Urothelium cell line (cell line): ENCODE data around the gene NTN4.
A peak's percentile ranks its signal among the peaks of the same experiment; 100 is the strongest.
"Not testable (repeated sequence)": the region's sequence is repeated elsewhere in the genome, so short reads cannot be mapped to it uniquely, and the experiment has no call there.

Source experiments
- DNase-seq: peaks from one replicate; pipeline ENCODE4 v3.0.0; 2011; ENCODE audit warnings: low spot score, mixed read lengths
- FAIRE-seq: peaks from 2 replicates; lab custom pipeline; 2011; peaks lifted over from hg19 to GRCh38; lab: Jason Lieb, UNC

NTN4 gene

DNA sequence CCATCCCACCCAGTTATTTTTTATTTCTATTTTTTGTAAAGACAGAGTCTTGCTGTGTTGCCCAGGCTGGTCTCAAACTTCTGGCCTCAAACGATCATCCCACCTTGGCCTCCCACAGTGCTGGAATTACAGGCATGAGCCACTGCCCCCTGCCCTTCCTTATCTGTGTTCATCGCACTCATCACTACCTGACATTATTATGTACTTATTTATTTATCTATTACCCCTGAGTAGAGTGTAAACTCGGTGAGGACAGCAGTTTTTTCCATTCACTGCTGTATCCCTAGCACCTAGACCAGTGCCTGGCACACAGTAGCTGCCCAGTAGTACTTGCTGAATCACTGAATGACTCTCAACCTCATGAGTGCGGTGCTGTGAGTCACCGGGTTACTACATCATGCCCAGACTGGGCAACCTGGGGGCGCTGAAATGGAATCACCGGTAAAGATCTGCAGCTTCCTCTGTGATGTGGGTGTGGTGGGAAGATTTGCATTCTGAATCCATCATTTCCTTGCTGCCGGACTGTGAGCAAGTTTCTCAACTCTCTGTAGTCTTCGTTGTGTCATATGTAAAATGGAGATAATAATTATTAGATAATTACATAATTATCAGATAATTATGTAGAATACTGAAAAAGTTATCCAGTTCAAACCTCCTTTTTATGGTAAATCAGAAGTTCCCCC, 157.4 kb downstream of the NTN4 start:
- FAIRE-seq, result no peak
- DNase-seq, result peak; percentile 60

DNA sequence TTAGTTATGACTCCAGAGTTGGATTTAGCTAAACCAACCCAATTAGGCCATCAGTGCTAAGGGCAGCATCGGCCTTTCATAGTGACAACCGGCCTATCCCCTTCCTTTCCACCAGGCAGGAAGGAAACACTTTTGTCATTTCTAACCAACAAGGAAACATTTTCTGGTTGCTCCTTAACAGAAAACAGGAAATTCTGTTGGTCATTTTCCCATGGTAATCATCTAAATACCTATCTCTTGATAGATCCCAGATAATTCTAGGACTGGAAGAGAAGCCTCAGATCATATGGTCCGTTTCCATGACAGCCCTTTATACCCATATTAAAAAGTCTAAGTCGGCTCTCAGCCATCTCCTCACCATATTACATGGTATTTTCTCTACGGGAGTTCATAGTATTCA, 160.1 kb downstream of the NTN4 start:
- no peak for DNase-seq
- no peak for FAIRE-seq

DNA sequence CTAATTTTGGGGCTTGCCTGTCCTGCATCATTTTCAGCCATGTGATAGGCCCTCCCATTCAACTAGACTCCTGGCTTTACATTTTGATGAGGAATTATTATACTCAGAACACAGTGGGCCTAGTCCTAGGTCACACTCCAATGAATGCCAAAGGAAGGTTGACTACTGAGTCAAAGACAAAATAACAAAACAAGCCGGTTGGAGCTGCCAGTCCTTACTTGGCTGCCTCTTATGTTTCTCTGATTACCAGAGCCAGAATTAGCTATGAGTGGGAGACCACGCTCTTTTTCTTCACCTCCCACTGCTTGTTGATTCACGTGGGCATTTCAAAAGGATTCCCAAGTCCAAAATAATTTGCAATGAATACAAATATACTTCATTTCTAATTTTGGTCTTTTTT, 161.2 kb downstream of the NTN4 start:
- no peak for FAIRE-seq
- no peak for DNase-seq

DNA sequence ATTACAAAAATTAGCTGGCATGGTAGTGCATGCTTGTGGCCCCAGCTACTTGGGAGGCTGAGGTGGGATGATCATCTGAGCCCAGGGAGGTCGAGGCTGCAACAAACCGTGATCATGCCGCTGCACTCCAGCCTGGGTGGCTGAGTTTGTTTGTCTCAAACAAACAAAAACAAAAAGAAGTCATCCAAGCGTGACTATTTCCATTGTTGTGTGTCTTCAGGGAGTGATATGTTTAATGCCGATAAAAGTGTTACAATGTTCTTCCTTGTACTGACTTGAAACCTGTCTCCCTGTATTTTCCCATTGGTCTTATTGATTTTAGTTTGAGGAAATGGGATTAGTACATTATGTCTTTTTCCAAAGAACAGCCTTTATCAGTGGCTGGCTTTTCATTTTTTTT, 163.7 kb downstream of the NTN4 start:
- DNase-seq (no peak), FAIRE-seq (no peak)

DNA sequence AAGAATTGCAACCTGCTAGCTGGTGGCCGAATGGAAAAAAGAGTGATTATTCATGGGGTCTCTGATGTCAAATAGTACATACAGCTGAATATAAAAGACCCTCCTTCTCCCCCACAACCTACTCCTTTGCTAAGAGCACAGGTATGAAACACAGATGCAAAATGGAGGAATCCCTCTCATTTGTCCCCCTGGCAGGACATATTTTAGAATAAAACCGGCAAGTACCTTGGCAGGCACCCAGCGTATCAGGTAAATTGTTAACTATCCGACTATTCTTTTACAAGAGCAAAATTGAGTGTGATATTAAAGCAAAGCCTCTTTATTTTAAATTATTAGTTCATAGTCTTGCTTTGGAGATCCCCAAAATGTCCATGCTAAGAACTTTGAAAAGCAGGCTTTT, 165.6 kb downstream of the NTN4 start:
- DNase-seq (no peak), FAIRE-seq (no peak)

DNA sequence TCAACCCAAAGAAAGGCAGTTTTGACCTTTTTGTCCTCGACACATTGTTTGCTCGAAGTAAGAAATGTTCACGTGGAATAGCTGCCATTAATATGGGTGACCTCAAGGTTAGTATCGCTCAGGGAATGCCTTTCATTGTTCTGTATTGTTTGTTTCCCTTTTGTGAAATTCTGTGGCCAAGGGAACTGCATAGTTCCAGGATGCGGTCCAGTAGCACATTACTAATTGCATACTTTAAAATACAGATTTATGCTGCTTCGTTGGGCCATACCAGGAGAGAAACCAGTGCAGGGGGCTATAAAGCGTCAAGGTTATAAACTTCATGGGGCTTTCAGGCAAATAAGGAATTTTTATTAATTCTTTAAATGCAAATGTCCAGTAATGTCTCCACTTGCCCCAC, 166.0 kb downstream of the NTN4 start:
- FAIRE-seq, result no peak

DNA sequence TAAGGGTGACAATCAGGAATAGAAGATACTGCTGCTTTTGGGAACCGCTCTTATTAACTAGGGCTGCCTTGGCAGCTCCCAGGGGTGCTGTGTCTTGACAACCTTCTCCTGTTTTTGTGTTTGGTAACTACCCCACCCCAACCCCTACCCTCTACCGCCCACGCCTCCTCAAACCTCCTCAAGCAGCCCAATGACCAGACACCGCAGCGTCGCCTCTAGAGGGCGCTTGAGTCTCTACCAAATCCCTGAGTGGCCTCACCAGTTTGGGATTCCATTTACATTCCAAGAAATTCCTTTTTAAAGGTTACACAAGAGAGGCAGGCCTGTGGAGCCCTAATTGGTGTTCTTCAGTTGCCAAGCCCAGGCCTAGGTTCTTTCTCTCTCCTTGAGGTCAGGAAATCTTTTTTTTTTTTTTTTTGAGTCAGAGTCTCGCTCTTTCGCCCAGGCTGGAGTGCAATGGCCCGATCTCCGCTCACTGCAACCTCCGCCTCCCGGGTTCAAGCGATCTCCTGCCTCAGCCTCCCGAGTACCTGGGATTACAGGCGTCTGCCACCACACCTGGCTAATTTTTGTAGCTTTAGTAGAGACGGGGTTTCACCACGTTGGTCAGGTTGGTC, 166.9 kb downstream of the NTN4 start:
- no peak for DNase-seq
- no peak for FAIRE-seq

More for the DNA sequence above, 166.0 kb downstream of the NTN4 start:
- no peak for DNase-seq

DNA sequence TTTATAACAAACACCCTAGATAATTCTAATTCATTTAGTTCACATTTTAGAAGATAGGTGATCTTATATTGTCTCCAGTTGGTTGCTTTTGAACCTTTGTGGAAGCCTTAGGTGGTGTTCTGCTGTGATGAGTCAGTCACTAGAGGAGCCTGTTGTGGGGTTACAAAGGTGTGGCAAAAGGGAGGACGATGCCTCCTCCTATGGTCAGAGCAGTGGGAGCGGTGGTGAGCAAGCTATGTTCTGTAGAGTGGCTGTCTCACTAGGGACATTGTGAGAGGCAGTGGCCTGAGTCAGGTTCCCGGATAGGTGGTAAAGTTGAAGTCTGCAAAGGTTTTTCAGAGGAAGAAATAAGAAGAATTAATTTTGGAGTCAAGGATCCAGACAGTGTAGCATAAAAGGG, 167.7 kb downstream of the NTN4 start:
- DNase-seq, result no peak
- FAIRE-seq, result no peak

DNA sequence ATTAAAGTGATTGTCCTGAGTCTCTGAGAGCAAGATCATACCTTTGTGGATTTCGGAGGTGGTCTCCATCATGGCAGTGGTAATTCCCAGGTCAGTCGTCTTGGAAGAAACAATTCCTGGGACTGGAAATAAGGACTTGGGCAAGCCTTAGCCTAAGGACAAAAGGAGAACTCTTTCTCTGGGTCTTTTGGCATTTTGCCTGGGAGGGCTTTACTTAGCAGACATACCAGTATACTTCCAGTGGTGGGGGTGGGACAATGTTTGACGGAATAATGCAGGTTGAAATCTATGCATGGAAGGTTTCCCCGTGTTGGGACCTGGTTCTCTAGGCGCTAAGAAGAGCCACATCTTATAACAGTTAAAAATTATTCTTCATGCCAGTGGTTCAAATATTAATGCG, 168.8 kb downstream of the NTN4 start:
- FAIRE-seq (no peak), DNase-seq (no peak)

DNA sequence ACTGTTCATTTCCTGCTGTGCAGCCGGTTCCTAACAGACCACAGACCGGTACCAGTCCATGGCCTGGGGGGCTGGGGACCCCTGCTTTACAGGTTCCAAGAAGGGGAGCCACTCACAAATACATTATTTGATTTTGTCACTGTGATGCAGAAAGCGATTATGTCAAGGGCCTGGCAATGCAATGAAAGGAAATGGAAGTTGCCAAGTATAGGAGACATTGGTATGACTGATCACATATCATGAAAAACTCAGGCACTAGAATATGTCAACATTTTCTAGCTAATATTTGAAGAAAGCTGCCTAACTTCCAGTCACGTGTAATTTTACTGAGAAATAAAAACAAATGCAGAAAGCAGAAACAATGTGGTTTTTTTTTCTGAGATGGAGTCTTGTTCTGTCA, 170.4 kb downstream of the NTN4 start:
- FAIRE-seq (no peak), DNase-seq (no peak)

DNA sequence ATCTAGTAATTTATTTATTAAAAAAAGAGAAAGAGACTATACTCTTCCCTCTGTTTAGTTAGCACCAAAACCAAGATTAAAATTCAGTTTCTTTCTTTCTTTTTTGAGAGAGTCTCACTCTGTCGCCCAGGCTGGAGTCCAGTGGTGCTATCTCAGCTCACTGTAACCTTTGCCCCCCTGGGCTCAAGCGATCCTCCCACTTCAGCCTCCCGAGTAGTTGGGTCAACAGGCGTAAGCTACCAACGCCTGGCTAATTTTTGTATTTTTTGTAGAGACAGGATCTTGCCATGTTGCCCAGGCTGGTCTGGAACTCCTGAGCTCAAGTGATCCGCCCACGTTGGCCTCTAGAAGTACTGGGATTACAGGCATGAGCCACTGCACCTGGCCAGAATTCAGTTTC, 174.1 kb downstream of the NTN4 start:
- not testable (repeated sequence) for DNase-seq, FAIRE-seq

DNA sequence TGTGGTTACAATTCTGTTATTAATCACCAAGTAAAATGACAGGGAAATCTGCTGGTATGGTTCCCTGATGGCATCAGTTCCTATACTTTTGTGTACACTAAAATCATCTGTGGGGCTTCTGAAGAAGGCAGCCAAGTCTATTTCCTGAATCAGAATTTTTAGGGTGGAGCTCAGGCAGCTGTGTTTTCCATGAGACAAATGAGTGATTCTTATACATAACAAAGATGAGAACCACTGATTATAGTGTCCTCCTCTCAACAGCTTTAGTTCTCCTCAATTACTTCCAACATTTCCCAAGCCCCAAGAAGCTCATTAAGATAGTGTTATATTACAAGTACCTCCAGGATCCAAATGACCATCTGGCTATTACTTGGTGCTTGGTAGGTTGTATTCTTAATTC, 174.8 kb downstream of the NTN4 start:
- DNase-seq (no peak), FAIRE-seq (no peak)

DNA sequence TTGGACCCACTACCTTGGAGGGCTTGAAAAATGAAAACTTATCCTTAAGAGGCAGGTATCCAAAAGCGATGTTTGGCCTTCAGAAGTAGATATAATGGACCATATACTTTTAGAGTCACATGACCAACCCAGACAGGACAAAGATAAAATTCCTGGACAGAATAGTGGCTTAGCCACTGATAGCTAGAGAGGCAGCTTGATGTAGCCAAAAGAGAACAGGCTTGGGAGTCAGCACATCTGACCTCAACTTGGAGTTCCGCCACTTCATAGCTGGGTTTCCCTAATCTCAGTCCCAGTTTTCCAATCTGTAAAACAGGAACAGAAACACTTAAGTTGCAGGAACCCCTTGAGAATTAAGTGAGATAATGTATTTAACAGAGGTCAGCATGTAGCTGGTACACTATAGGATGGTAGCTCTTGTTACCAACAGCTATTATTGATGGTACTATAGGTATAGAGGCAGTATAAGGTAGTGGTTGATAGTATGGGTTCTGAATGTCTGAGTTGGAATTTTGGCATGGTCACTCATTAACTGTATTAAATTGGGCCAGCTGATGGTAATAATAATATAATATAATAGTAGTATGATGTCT, 176.1 kb downstream of the NTN4 start:
- no peak for FAIRE-seq
- no peak for DNase-seq

DNA sequence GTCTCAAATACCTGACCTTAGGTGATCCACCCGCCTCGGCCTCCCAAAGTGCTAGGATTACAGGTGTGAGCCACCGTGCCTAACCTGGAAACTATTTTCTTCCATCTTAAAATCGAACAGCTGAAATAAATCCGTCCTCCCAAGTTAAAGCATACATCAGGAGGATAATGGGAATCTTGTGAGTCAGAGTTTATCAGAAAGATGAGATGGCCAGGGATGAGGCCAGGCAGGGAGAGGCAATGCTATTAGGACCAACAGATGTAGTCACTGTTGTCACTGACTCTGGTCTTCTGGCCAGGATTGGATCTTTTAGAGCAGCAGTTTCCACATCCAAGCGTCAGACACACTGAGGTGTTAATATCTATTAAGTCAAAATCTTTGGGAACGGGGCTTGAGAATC, 177.5 kb downstream of the NTN4 start:
- FAIRE-seq (no peak), DNase-seq (no peak)

DNA sequence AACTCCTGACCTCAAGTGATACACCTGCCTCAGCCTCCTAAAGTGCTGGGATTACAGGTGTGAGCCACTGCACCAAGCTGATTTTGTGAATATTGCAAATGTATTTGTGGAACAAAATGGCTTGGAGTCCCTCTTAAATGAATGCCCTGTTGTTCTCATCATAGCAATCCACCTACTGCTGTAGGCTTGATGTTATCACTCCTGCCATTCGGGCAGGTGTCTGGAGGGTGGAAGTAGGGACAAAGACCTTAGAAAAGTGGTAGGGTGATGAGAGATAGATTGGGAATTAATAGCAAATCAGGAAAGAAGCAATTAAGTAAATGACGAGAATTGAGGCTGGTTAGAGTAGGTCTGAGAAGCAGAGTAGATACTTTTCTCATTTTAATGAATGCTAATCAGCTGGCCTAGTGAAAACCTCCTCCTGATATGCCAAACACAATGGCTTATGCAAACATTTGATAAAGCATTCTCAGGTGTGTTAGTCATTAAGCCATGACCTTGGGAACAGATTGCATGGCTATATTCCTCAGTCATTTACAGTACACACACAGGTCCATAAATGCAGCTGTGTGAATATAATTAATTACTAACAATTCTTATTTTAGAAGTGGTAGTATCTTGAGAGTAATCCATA, 178.8 kb downstream of the NTN4 start:
- peak; percentile 17 for DNase-seq
- FAIRE-seq, result no peak

DNA sequence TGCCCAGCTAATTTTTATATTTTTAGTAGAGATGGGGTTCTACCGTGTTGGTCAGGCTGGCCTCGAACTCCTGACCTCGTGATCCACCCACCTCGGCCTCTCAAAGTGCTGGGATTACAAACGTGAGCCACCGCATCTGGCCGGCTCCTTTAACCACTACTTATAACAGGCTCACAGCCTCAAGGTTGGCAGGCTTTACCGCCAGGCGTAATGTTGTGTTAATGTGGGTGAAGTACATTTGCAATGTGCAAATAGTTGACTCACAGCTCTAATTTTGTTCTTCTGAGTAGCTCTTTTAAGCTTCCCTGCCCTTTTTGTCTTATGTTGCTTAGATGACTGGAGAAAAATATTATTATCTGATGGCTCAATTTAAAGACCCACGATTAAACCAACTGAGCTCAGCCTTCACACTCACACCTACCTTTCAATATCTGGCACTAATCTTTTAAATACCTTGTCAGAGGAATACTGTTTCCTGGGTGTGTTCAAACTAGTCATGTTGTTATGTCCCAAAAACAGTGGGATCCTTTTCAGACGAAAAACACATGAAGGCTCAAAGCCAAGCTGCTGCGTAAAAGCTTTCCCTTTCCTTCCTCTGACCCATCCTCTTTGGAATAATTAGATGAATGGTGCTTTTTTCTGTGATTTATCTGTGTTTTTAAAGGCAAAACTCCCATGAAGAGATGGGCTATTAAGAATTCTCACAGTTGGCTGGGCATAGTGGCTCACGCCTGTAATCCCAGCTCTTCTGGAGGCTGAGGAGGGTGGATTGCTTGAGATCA, 182.1 kb downstream of the NTN4 start:
- DNase-seq, result no peak
- no peak for FAIRE-seq
